Hepatocyte (in vitro differentiated cells): Measurements from ENCODE around the gene KCNJ14. TPM values are rescaled to one million over a fixed set of nuclear protein-coding genes. Genes with fewer than 3 reads are reported as not detected.

Source experiments
- DNase-seq: peaks from one replicate; pipeline ENCODE4 v3.0.0-alpha.2; 2016; ENCODE audit warnings: low spot score
- H2AFZ ChIP-seq: fragments of 200-600 bp; sonication (generic); 2 replicates; pipeline ENCODE4 v1.6.0; 2016; ENCODE audit warnings: antibody characterized with exemption, mild to moderate bottlenecking
- H3K27ac ChIP-seq: fragments of 200-600 bp; sonication (generic); 2 replicates; pipeline ENCODE4 v1.5.1; 2016; ENCODE audit warnings: mild to moderate bottlenecking
- H3K27me3 ChIP-seq: fragments of 200-600 bp; sonication (generic); 2 replicates; pipeline ENCODE4 v1.6.1; 2016
- H3K36me3 ChIP-seq: fragments of 200-600 bp; sonication (generic); replicated peaks from 2 replicates; pipeline ENCODE4 v1.5.1; 2016; ENCODE audit warnings: low read depth; ENCODE audit not compliant: insufficient read depth
- H3K4me1 ChIP-seq: fragments of 200-600 bp; sonication (generic); 2 replicates; pipeline ENCODE4 v1.5.1; 2016; ENCODE audit warnings: mild to moderate bottlenecking, moderate library complexity; ENCODE audit not compliant: insufficient read depth
- H3K4me2 ChIP-seq: fragments of 200-600 bp; sonication (generic); 2 replicates; pipeline ENCODE4 v1.6.0; 2016
- H3K4me3 ChIP-seq: fragments of 200-600 bp; sonication (generic); 2 replicates; pipeline ENCODE4 v1.5.1; 2016; ENCODE audit warnings: mild to moderate bottlenecking
- H3K79me2 ChIP-seq: fragments of 200-600 bp; sonication (generic); 2 replicates; pipeline ENCODE4 v1.6.0; 2017; ENCODE audit warnings: mild to moderate bottlenecking
- H3K9me2 ChIP-seq: fragments of 200-600 bp; sonication (generic); replicated peaks from 2 replicates; pipeline ENCODE4 v1.6.0; 2017; ENCODE audit warnings: mild to moderate bottlenecking; ENCODE audit not compliant: insufficient read depth
- H3K9me3 ChIP-seq: fragments of 200-600 bp; sonication (generic); 2 replicates; pipeline ENCODE4 v1.5.1; 2016; ENCODE audit warnings: low read depth, mild to moderate bottlenecking
- H4K20me1 ChIP-seq: fragments of 200-600 bp; sonication (generic); 2 replicates; pipeline ENCODE4 v1.6.0; 2016; ENCODE audit warnings: mild to moderate bottlenecking; ENCODE audit not compliant: insufficient read depth, poor library complexity, severe bottlenecking
- CTCF ChIP-seq: fragments of 200-600 bp; sonication (generic); IDR thresholded peaks from 2 replicates; pipeline ENCODE4 v1.5.1; 2016; ENCODE audit warnings: antibody characterized with exemption, mild to moderate bottlenecking; ENCODE audit not compliant: poor library complexity
- EZH2 ChIP-seq: fragments of 200-600 bp; sonication (generic); IDR thresholded peaks from 2 replicates; pipeline ENCODE4 v1.6.1; 2016; ENCODE audit warnings: antibody characterized with exemption, mild to moderate bottlenecking, borderline replicate concordance
- EZH2phosphoT487 ChIP-seq: fragments of 200-600 bp; sonication (generic); IDR thresholded peaks from one replicate; pipeline ENCODE4 v1.6.1; 2018; ENCODE audit warnings: antibody characterized with exemption, mild to moderate bottlenecking, low read depth, moderate library complexity; ENCODE audit not compliant: unreplicated experiment, severe bottlenecking
- WGBS: methylation state at CpG from one replicate; pipeline ENCODE4 v1.1.6; 2016; ENCODE audit warnings: low lambda C conversion rate; ENCODE audit errors: missing lambda C conversion rate; 5-methylcytosine and 5-hydroxymethylcytosine counted together
- polyA plus RNA-seq: library from polyadenylated mRNA; unstranded; fragments of >200 nt; fragmentation: Nextera tagmentation; extraction: Ambion mirVana; gene quantifications from 2 replicates; pipeline ENCODE4 v1.2.1, GENCODE V29; 2016
- total RNA-seq: library from RNA; depleted of rRNA; stranded (reverse); fragments of >200 nt; gene quantifications from 2 replicates; pipeline ENCODE4 v1.2.3, GENCODE V29; 2014

Gene KCNJ14
- total and polyA plus RNA-seq, 2 experiments from 2014 or later: 0.70 to 1.1 TPM

DNA sequence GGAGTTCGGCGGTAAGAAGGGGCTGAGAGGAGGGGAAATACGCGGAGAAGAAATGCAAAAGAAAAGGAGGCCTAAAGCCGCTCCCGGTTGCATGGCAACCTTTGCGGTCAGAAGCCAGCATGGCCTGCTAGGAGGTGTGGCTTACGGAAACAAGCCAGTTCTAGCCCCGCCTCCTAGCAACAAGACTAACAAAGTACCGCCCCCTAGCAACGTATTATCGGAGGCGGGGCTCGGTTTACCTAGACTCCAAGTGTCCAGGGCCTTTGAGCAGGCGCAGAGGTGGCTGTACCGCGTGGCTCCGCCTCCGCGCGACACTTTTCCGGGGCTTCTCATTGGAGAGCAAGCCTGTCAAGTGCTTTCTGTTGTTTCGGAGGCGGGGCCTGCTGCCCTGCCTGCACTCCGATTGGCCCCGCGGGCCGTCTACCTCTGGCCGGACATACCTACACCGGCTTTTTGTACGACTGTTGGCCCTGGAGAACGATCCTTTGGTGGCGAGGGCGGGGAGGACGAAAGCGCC, 13.5 kb downstream of the KCNJ14 start:
- H3K36me3 ChIP-seq: no peaks in the 10 kb centered on the region
- H2AFZ ChIP-seq: peak overlapping the region; percentile 8
- peak overlapping the region; percentile 66 for H3K4me2 ChIP-seq
- peaks cover 35% of the 10 kb centered on the region for H4K20me1 ChIP-seq
- no peaks in the 10 kb centered on the region for H3K9me2 ChIP-seq
- TF ChIP-seq EZH2phosphoT487: no peak
- TF ChIP-seq CTCF: no peak
- under 1% methylated on average over 36 of the region's 36 CpGs for WGBS
- peak; percentile 100 for DNase-seq
- H3K4me3 ChIP-seq: no peak overlapping the region
- H3K4me1 ChIP-seq: peaks cover 11% of the 10 kb centered on the region
- H3K27me3 ChIP-seq: no peaks in the 10 kb centered on the region
- H3K27ac ChIP-seq: peak overlapping the region; percentile 96
- no peaks in the 10 kb centered on the region for H3K9me3 ChIP-seq
- H3K79me2 ChIP-seq: peaks cover 24% of the 10 kb centered on the region

DNA sequence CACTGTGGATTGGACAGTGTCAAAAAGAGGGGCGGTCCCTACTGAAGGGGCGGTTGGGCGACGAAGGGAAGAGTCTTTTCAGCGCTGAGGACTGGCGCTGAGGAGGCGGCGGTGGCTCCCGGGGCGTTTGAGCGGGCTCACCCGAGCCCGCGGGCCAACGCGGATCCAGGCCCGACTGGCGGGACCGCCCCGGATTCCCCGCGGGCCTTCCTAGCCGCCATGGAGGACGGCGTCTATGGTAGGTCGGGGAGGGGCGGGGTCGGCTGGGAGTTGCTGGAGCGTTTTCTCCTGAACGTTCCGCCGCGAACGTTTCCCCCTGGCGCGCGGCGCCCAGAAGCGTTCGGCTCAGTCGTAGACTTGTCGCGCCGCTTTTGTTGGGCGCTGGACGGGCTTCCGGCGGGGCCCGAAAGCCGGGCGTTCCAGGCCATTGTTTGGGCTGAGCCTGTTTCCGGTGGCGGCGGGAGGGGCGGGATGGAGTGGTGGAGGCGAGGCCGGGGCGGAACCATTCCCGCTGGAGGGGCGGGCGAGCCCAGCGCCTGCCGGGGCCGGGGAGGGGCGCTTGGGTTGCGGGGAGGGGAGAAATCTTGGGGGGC, 14.0 kb downstream of the KCNJ14 start, which contains the start of gene CYTH2:
Gene CYTH2, plus strand, starts transcription at position 81 of the 593 bp plus-strand sequence. Its CDS starts 139 bp downstream, at position 220.
- Histone ChIP-seq H3K79me2 (peaks cover 24% of the 10 kb centered on the region), H4K20me1 (peaks cover 37% of the 10 kb centered on the region), H3K9me2 (no peaks in the 10 kb centered on the region), H3K4me3 (peak within 1 kb of the TSS; percentile 33), H3K9me3 (no peaks in the 10 kb centered on the region), H3K36me3 (no peaks in the 10 kb centered on the region), H3K4me2 (peak within 1 kb of the TSS; percentile 95), H3K27me3 (no peaks in the 10 kb centered on the region), H2AFZ (peak within 1 kb of the TSS; percentile 12), H3K27ac (peak within 1 kb of the TSS; percentile 96), H3K4me1 (peaks cover 11% of the 10 kb centered on the region)
- TF ChIP-seq EZH2 (no peak), CTCF (no peak), EZH2phosphoT487 (no peak)
- WGBS: 2% methylated on average over 41 of the region's 66 CpGs
- DNase-seq: peak; percentile 89

- WGBS: 63% methylated on average over 20 of the region's 20 CpGs
- peak overlapping the region; percentile 95 for H3K4me2 ChIP-seq
- H2AFZ ChIP-seq: no peak overlapping the region
- no peak for DNase-seq
- peak overlapping the region; percentile 96 for H3K27ac ChIP-seq
- peaks cover 11% of the 10 kb centered on the region for H3K4me1 ChIP-seq
- no peak for TF ChIP-seq EZH2phosphoT487
- TF ChIP-seq EZH2: no peak
- no peak for TF ChIP-seq CTCF
- H4K20me1 ChIP-seq: peaks cover 37% of the 10 kb centered on the region
- H3K4me3 ChIP-seq: peak overlapping the region; percentile 33
- no peaks in the 10 kb centered on the region for H3K36me3 ChIP-seq
- H3K9me2 ChIP-seq: no peaks in the 10 kb centered on the region
- H3K27me3 ChIP-seq: no peaks in the 10 kb centered on the region
- peaks cover 24% of the 10 kb centered on the region for H3K79me2 ChIP-seq
- no peaks in the 10 kb centered on the region for H3K9me3 ChIP-seq
Observed at GRCh38 chr19:48469934-48470680, 14.7 kb downstream of the KCNJ14 start.
